NCI-H2107 (cell line): Measurements from ENCODE around the gene IL18RAP.

Experiments
- DNase-seq: peaks from one replicate; lab custom pipeline; 2025; lab: John Stamatoyannopoulos, UW

IL18RAP gene

DNA sequence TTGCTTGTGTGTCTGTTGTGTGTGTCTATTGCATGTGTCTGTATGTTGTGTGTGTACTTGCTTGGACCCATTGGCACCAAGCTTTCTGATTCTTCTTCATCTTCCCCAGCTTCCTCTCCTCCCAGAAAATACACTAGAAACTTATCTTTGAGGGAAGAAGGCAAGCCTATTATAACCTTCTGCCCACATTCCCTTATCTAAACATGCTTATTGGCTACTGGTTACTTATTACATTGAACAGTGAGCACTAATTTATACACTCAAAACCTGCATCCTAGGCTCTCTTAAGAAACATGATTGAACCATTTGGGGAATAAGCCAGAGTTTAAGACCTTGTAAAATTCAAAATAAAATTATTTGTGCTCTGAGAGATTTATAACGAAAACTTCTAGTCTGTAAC, 76.6 kb downstream of the IL18RAP start:
- no peak for DNase-seq
